GM19324 (cell line): ENCODE data around the gene WDR36.
"Not testable (repeated sequence)": the region's sequence is repeated elsewhere in the genome, so short reads cannot be mapped to it uniquely, and the experiment has no call there.

Experiments
- ATAC-seq: cut with Tn5 transposase; IDR thresholded peaks from one replicate; pipeline ENCODE4 v1.9.1; 2021; ENCODE audit warnings: mild to moderate bottlenecking, moderate library complexity; ENCODE audit not compliant: unreplicated experiment, low FRiP score

The WDR36 gene

GRCh38 chr5:111134087-111134486 lies 41.9 kb downstream of the WDR36 start:
- no peak for ATAC-seq

- ATAC-seq: no peak
These were observed 42.7 kb downstream of the WDR36 start for GRCh38 chr5:111134864-111135263.

GRCh38 chr5:111135363-111135762 lies 43.2 kb downstream of the WDR36 start:
- ATAC-seq: no peak

- ATAC-seq: no peak
These were observed 43.8 kb downstream of the WDR36 start for GRCh38 chr5:111135946-111136345.

- no peak for ATAC-seq
These were observed 45.9 kb downstream of the WDR36 start for GRCh38 chr5:111138096-111138495.

GRCh38 chr5:111141471-111141870 lies 49.3 kb downstream of the WDR36 start:
- ATAC-seq: not testable (repeated sequence)

GRCh38 chr5:111142932-111143331 lies 50.8 kb downstream of the WDR36 start:
- no peak for ATAC-seq

- no peak for ATAC-seq
These were observed 51.8 kb downstream of the WDR36 start for GRCh38 chr5:111143910-111144309.

- peak; percentile 62 for ATAC-seq
These were observed 52.3 kb downstream of the WDR36 start for GRCh38 chr5:111144352-111144930.

GRCh38 chr5:111146053-111146452 lies 53.9 kb downstream of the WDR36 start:
- no peak for ATAC-seq

- no peak for ATAC-seq
These were observed 55.4 kb downstream of the WDR36 start for GRCh38 chr5:111147502-111147901.

- ATAC-seq: no peak
These were observed 59.9 kb downstream of the WDR36 start for GRCh38 chr5:111151998-111152397.

GRCh38 chr5:111153483-111153882 lies 61.3 kb downstream of the WDR36 start:
- ATAC-seq: no peak

- no peak for ATAC-seq
These were observed 61.8 kb downstream of the WDR36 start for GRCh38 chr5:111153945-111154344.

- ATAC-seq: peak; percentile 57
These were observed 66.1 kb downstream of the WDR36 start for GRCh38 chr5:111158105-111158744.

GRCh38 chr5:111159845-111160244 lies 67.7 kb downstream of the WDR36 start:
- ATAC-seq: no peak

GRCh38 chr5:111163000-111163399 lies 70.9 kb downstream of the WDR36 start:
- ATAC-seq: no peak

- no peak for ATAC-seq
These were observed 72.9 kb downstream of the WDR36 start for GRCh38 chr5:111165058-111165457.

- ATAC-seq: no peak
These were observed 75.4 kb downstream of the WDR36 start for GRCh38 chr5:111167551-111167950.

GRCh38 chr5:111168608-111169007 lies 76.5 kb downstream of the WDR36 start:
- ATAC-seq: no peak

- ATAC-seq: no peak
These were observed 77.1 kb downstream of the WDR36 start for GRCh38 chr5:111169269-111169668.

GRCh38 chr5:111170279-111170678 lies 78.1 kb downstream of the WDR36 start:
- no peak for ATAC-seq
